Activated naive CD4-positive, alpha-beta T cell treated with anti-CD3 and anti-CD28 coated beads for 36 hours (primary cell): Measurements from ENCODE around the gene TMEM156. TPM values are rescaled to one million over a fixed set of nuclear protein-coding genes. Genes with fewer than 3 reads are reported as not detected.
"Not testable (repeated sequence)": the region's sequence is repeated elsewhere in the genome, so short reads cannot be mapped to it uniquely, and the experiment has no call there.

Experiments
- CTCF ChIA-PET: fragments of 350-600 bp; sonication (Branson Sonifier 250); formaldehyde crosslinking; loops from one replicate; lab custom pipeline; 2021; ENCODE audit warnings: antibody characterized with exemption; lab: Charles Lee
- DNase-seq: peaks from one replicate; pipeline ENCODE4 v3.0.0-alpha.2; 2020
- H3K27ac Mint-ChIP-seq: one replicate; pipeline ENCODE4 v1.8.0; 2021; ENCODE audit warnings: mild to moderate bottlenecking, mixed read lengths
- H3K27me3 Mint-ChIP-seq: one replicate; pipeline ENCODE4 v1.8.0; 2021; ENCODE audit warnings: low read depth, mixed read lengths
- H3K36me3 Mint-ChIP-seq: one replicate; pipeline ENCODE4 v1.8.0; 2021; ENCODE audit warnings: low read depth, mixed read lengths
- H3K4me1 Mint-ChIP-seq: one replicate; pipeline ENCODE4 v1.8.0; 2021; ENCODE audit warnings: low read depth, mixed read lengths
- H3K4me3 Mint-ChIP-seq: one replicate; pipeline ENCODE4 v1.8.0; 2021; ENCODE audit warnings: mild to moderate bottlenecking, moderate library complexity, mixed read lengths
- H3K9me3 Mint-ChIP-seq: one replicate; pipeline ENCODE4 v1.8.0; 2021; ENCODE audit warnings: mixed read lengths
- intact Hi-C: fragments of 100-400 bp; cut with micrococcal nuclease; formaldehyde crosslinking; loops from one replicate; pipeline ENCODE4 v1.15.1; 2023
- total RNA-seq, 2 experiments: library from RNA; stranded (reverse); gene quantifications; one replicate each; pipeline ENCODE4 v1.2.3, GENCODE V29; 2021

Gene TMEM156
- total RNA-seq, 2 experiments from 2014 or later, result 10.2 to 11.3 TPM

DNA sequence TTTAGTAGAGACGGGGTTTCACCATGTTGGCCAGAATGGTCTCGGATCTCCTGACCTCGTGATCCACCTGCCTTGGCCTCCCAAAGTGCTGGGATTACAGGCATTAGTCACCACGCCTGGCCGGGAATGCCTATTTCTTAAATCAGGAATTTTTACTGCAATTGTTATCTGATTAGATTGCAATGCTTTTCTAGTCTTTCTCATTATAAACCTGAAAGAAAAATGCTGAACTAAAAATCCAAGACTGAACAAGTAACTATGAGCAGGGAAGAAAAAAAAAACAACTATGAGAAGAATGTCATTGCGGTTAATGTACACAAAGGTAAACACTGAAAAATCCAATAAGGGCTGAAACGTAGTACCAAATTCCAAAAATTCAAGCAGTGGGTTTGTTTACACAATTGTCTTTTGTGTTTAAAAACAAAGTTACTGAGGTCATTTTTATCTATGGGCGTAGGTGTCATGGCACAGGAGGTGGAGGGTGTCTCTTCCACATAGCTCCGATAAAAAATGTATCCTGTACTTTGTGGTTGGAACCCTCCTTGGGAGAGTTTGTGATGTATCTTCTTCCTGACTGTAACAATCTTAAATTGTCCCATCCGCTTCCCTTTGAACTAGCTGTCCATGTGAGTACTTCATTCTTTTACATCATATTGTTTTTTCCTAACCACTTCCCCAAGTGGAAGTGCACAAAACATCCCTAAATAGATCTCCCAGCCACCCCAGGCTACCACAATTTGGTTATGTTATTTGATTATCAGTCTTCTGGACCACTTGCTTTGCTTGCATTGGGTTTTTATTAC lies 11.1 kb upstream of the TMEM156 start:
- H3K27me3 Mint-ChIP-seq, result no peaks in the 10 kb centered on the region
- H3K4me1 Mint-ChIP-seq, result peaks cover 42% of the 10 kb centered on the region
- H3K9me3 Mint-ChIP-seq, result no peaks in the 10 kb centered on the region
- H3K4me3 Mint-ChIP-seq, result peak overlapping the region; percentile 83
- intact Hi-C loops, result loop anchor here (10.0 kb wide), 1 partner anchor 278 kb away; no protein-coding TSS in a partner anchor
- CTCF ChIA-PET, result interaction anchor here (0.7 to 5.2 kb wide), 9 partner anchors 9 to 148 kb away, joined by 3 to 27 read pairs (median 5); partner anchors contain the start of gene TMEM156
- no peak for DNase-seq
- peak overlapping the region; percentile 92 for H3K27ac Mint-ChIP-seq
- peaks cover 7% of the 10 kb centered on the region for H3K36me3 Mint-ChIP-seq

DNA sequence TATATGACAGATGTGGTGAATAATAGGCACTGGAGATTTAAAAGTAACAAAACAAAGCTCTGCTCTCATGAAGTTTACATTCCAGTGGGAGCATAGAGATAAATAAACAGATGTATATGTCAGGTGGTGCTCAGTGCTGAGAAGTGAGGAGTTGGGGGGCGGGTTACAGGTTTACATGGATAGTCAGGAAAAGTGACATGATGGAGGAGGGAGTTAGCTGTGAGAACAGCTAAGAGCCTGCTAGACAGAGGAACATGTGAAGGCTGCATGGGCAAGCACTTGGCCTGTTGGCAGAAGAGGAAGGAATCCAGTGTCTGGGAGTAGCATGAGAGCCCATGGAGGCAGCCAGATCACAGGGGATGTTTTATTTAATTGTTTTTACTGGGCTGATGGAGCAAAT lies 10.2 kb upstream of the TMEM156 start:
- no peak for DNase-seq
- intact Hi-C loops, result loop anchor here (10.0 kb wide), 1 partner anchor 278 kb away; no protein-coding TSS in a partner anchor
- H3K9me3 Mint-ChIP-seq, result no peaks in the 10 kb centered on the region
- H3K4me1 Mint-ChIP-seq, result peaks cover 41% of the 10 kb centered on the region
- peaks cover 3% of the 10 kb centered on the region for H3K36me3 Mint-ChIP-seq
- no peaks in the 10 kb centered on the region for H3K27me3 Mint-ChIP-seq
- H3K4me3 Mint-ChIP-seq, result peak overlapping the region; percentile 16
- peak overlapping the region; percentile 55 for H3K27ac Mint-ChIP-seq
- CTCF ChIA-PET, result no interaction called here

DNA sequence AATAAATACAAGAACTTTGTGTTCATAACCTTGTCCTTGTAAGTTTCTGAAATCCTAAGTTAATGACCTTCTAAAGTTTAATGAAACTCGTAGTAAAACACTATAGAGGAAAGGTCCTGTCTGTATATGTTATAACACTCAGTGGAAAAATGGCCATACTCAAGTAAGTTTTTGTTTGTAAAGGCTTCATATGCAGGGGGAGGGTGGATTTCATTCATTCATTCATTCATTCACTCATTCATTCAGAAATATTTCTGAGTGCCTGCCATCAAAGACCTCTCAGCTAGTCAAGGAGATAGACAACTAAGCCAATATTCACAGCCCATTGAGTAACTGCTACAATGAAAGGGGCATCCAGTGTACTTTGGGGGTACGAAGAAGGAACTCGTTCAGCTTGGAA lies 6.9 kb upstream of the TMEM156 start:
- peaks cover 49% of the 10 kb centered on the region for H3K4me1 Mint-ChIP-seq
- no peak overlapping the region for H3K27ac Mint-ChIP-seq
- no peaks in the 10 kb centered on the region for H3K36me3 Mint-ChIP-seq
- no peak overlapping the region for H3K4me3 Mint-ChIP-seq
- CTCF ChIA-PET, result no interaction called here
- no peaks in the 10 kb centered on the region for H3K9me3 Mint-ChIP-seq
- DNase-seq, result no peak
- intact Hi-C loops, result loop anchor here (10.0 kb wide), 1 partner anchor 724 kb away; no protein-coding TSS in a partner anchor
- H3K27me3 Mint-ChIP-seq, result no peaks in the 10 kb centered on the region

DNA sequence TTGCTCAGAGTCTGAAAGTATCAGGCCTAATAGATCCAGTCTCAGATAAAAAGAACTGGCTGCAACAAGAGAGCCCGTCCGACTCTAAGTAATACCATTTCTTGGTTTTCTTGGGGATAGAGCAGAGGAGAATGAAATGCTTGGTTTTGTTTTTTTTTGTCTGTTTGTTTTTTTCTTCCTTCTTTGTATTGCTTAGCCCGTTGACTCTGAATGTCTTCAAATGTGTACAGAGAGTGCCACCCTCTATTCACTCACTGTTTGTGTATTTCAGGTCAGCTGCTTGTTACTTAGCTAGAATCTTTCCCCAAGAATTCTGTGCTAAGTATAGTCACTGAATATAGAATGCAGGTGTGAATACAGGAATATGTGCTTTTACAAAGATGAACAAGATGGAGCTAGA lies 5.7 kb upstream of the TMEM156 start:
- Mint-ChIP-seq H3K4me3 (no peak overlapping the region), H3K27ac (no peak overlapping the region), H3K4me1 (peaks cover 47% of the 10 kb centered on the region), H3K36me3 (no peaks in the 10 kb centered on the region), H3K27me3 (no peaks in the 10 kb centered on the region), H3K9me3 (no peaks in the 10 kb centered on the region)
- intact Hi-C loops, result loop anchor here (10.0 kb wide), 1 partner anchor 723 kb away; no protein-coding TSS in a partner anchor
- CTCF ChIA-PET, result interaction anchor here (0.7 kb wide), 1 partner anchor 15 kb away, joined by 3 read pairs; no protein-coding TSS in a partner anchor
- no peak for DNase-seq

DNA sequence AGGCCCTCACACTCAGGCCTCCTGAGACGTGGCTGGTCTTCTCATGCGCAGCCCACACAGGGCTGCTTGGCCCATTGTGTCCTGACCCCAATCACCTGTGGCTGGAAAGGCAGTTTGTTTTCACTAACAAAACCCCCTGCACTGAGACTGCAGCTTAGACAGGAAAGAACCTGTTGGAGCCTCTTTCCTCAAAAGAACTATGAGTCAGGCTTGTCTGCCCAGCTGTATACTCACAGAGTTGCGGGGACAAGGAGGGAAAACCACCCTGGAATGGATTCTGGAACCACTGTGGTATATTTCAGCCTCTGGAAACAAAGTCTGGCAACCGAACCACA lies 5.2 kb upstream of the TMEM156 start:
- Mint-ChIP-seq H3K27me3 (no peaks in the 10 kb centered on the region), H3K4me1 (peaks cover 51% of the 10 kb centered on the region), H3K36me3 (no peaks in the 10 kb centered on the region), H3K9me3 (no peaks in the 10 kb centered on the region), H3K4me3 (no peak overlapping the region), H3K27ac (no peak overlapping the region)
- CTCF ChIA-PET, result no interaction called here
- DNase-seq, result no peak
- intact Hi-C loops, result loop anchor here (10.0 kb wide), 1 partner anchor 723 kb away; no protein-coding TSS in a partner anchor

DNA sequence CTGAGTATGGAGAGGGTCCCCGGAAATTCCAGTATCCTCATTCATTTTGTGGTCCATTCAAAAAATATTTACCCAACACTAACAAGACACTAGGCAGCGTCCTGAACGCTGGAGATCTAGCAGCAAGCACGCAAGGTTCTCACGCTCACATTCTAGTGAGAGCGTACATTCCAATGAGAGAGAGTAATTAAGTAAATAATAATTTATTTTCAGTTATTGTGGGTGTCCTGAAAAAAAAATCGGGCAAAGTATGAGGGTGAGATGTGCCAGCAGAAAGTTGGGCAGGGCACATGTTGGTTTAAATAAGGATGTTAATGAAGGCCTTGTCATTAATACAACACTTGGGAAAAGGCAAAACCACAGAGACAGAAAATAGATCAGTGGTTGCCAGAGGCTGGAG lies 4.0 kb upstream of the TMEM156 start:
- no peak overlapping the region for H3K27ac Mint-ChIP-seq
- intact Hi-C loops, result loop anchor here (10.0 kb wide), 1 partner anchor 721 kb away; no protein-coding TSS in a partner anchor
- CTCF ChIA-PET, result no interaction called here
- no peak overlapping the region for H3K4me3 Mint-ChIP-seq
- H3K4me1 Mint-ChIP-seq, result peaks cover 49% of the 10 kb centered on the region
- DNase-seq, result no peak
- no peaks in the 10 kb centered on the region for H3K9me3 Mint-ChIP-seq
- H3K36me3 Mint-ChIP-seq, result no peaks in the 10 kb centered on the region
- no peaks in the 10 kb centered on the region for H3K27me3 Mint-ChIP-seq

DNA sequence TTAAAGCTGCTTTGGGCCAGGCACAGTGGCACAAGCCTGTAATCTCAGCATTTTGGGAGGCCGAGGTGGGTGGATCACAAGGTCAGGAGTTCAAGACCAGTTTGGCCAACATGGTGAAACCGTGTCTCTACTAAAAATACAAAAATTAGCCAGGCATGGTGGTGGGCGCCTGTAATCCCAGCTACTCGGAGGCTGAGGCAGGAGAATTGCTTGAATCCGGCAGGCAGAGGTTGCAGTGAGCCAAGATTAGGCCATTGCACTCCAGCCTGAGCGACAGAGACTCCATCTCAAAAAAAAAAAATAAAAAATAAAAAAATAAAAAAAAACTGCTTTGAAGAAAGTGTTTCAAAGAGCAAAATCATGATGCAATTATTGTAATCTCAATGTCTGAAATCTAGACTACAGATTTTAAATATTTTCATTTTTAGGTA lies 604 bp downstream of the TMEM156 start:
- peak overlapping the region; percentile 89 for H3K27ac Mint-ChIP-seq
- intact Hi-C loops, result loop anchor here (1.0 to 10.0 kb wide), 20 partner anchors 13 to 1344 kb away; partner anchors contain the start of genes LIAS, RELL1, RPL9 and TBC1D1
- DNase-seq, H3K36me3 Mint-ChIP-seq, H3K9me3 Mint-ChIP-seq, H3K27me3 Mint-ChIP-seq: not testable (repeated sequence)
- peaks cover 53% of the 10 kb centered on the region for H3K4me1 Mint-ChIP-seq
- CTCF ChIA-PET, result interaction anchor here (2.8 kb wide), 1 partner anchor 15 kb away, joined by 7 read pairs; no protein-coding TSS in a partner anchor
- H3K4me3 Mint-ChIP-seq, result peak overlapping the region; percentile 77

DNA sequence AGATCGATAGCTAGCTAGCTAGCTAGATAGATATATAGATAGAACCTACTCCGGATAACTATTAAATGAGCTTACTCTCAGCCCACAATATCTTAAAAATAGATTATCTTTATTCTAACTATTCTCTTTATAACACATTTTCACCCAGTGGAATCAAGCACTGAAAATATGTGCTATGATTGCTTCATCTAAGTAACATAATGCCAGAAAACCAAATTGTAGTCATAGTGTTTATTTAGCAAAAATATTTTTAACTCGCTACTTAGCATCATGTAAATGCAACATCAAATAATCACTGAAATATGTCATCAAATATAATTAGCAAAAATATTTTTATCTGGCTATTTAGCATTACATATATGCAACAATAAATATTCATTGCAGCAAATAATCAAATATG lies 1.5 kb downstream of the TMEM156 start:
- Mint-ChIP-seq H3K27ac (peak overlapping the region; percentile 89), H3K9me3 (no peaks in the 10 kb centered on the region), H3K36me3 (no peaks in the 10 kb centered on the region), H3K4me1 (peaks cover 48% of the 10 kb centered on the region), H3K4me3 (peak overlapping the region; percentile 77), H3K27me3 (no peaks in the 10 kb centered on the region)
- CTCF ChIA-PET, result interaction anchor here (0.5 to 2.8 kb wide), 7 partner anchors 13 to 163 kb away, joined by 3 to 7 read pairs (median 3); no protein-coding TSS in a partner anchor
- no peak for DNase-seq
- intact Hi-C loops, result loop anchor here (5.0 to 10.0 kb wide), 7 partner anchors 213 to 1343 kb away; partner anchors contain the start of genes RELL1, TBC1D1 and UBE2K

DNA sequence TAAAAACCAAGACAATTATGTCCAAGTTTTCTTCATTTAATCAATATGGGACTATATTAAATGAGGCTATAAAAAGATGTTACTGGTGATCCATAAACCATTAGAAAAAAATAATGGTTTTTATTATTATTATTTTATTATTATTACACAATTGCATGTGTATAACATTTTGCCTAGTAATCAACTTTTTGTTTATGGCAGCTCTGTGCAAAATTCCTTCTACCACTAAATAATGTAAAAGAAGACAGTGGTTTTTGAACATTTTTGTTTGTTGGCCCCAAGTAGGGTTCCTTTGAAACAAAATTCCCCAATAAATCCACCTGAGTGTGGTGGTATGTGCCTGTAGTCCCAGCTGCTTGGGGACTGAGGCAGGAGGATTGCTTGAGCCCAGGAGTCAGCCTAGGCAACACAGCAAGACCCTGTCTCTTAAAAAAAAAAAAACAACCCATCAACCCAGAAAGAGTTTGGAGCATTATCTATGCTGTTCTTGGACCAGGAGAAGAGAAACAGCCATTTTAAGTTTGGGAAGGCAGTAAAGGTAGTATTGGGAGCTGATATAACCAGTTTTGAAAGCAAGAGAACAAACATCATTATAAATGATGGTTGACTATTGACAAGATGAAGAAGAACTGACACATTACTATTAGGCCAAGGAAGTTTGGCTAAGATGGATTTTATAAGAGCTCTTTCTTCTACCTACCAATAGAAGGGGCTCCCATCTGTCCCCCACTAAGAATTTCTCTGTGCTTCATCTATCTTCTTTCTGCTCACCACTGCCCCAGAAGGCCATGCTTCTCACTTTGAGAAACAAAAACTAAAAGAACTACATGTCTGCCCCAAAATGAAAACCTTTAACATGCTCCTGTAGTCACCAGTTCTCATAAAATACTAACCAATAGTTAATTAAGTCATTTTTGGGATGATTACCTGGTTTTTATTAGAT lies 2.2 kb downstream of the TMEM156 start:
- Mint-ChIP-seq H3K36me3 (no peaks in the 10 kb centered on the region), H3K4me3 (peak overlapping the region; percentile 77), H3K9me3 (no peaks in the 10 kb centered on the region), H3K4me1 (peaks cover 47% of the 10 kb centered on the region), H3K27ac (peak overlapping the region; percentile 89), H3K27me3 (no peaks in the 10 kb centered on the region)
- intact Hi-C loops, result loop anchor here (5.0 to 10.0 kb wide), 7 partner anchors 213 to 1343 kb away; partner anchors contain the start of genes RELL1, TBC1D1 and UBE2K
- no peak for DNase-seq
- CTCF ChIA-PET, result interaction anchor here (0.5 to 2.8 kb wide), 9 partner anchors 14 to 164 kb away, joined by 3 to 7 read pairs (median 3); no protein-coding TSS in a partner anchor

DNA sequence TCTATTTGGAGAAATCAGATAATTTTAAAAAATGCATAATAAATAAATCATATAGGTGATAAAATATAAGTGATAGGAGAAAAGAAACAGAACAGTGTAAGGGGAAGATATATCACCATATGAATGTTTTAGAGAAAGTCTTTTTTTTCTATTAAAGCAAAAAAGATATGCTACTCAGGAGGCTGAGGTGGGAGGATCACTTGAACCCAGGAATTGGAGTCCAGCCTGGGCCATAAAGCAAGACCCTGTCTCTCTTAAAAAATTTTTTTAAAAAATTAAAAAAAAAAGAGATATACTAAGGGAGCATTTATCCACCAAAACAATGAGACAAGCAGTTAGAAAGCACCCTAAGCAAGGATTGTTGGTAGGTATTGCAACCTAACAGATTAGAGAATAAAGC lies 6.1 kb downstream of the TMEM156 start:
- H3K36me3 Mint-ChIP-seq, result peaks cover 13% of the 10 kb centered on the region
- no peak for DNase-seq
- H3K4me1 Mint-ChIP-seq, result peaks cover 27% of the 10 kb centered on the region
- H3K27me3 Mint-ChIP-seq, result no peaks in the 10 kb centered on the region
- H3K4me3 Mint-ChIP-seq, result no peak overlapping the region
- H3K9me3 Mint-ChIP-seq, result peaks cover 3% of the 10 kb centered on the region
- intact Hi-C loops, result no loop called here
- CTCF ChIA-PET, result no interaction called here
- H3K27ac Mint-ChIP-seq, result no peak overlapping the region

DNA sequence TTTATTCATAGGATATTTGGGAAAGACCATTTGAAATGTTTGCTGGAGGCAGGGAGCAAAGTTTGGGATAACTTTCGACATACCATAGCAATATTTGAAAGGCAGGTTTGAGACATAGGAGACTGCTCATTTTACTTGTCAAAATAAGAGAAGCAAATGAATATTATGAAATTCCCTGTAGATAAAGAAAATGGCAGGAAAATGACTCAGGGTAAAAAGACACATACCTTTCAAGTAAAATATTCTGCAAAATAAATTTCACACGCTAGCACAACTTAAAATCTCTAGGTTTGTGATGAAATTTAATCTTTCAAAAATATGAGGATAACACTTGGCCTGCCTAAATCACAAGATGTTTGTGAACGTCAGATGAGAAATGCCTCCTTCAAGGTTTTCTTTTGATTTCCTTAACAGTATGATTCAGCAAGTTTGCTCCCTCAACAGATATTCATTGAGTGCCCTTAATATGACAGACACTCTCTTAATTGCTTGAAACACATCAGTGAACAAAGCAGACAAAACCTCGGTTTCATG lies 6.6 kb downstream of the TMEM156 start:
- Mint-ChIP-seq H3K36me3 (peaks cover 13% of the 10 kb centered on the region), H3K4me3 (no peak overlapping the region), H3K9me3 (peaks cover 5% of the 10 kb centered on the region), H3K27me3 (no peaks in the 10 kb centered on the region), H3K27ac (no peak overlapping the region), H3K4me1 (peaks cover 27% of the 10 kb centered on the region)
- no peak for DNase-seq
- intact Hi-C loops, result no loop called here
- CTCF ChIA-PET, result no interaction called here
